GM21528 (cell line): ENCODE measurements around the gene KRT7.

Source experiments
- ATAC-seq: cut with Tn5 transposase; IDR thresholded peaks from one replicate; pipeline ENCODE4 v1.9.1; 2021; ENCODE audit warnings: mild to moderate bottlenecking, moderate library complexity; ENCODE audit not compliant: unreplicated experiment, low FRiP score

KRT7 gene

DNA sequence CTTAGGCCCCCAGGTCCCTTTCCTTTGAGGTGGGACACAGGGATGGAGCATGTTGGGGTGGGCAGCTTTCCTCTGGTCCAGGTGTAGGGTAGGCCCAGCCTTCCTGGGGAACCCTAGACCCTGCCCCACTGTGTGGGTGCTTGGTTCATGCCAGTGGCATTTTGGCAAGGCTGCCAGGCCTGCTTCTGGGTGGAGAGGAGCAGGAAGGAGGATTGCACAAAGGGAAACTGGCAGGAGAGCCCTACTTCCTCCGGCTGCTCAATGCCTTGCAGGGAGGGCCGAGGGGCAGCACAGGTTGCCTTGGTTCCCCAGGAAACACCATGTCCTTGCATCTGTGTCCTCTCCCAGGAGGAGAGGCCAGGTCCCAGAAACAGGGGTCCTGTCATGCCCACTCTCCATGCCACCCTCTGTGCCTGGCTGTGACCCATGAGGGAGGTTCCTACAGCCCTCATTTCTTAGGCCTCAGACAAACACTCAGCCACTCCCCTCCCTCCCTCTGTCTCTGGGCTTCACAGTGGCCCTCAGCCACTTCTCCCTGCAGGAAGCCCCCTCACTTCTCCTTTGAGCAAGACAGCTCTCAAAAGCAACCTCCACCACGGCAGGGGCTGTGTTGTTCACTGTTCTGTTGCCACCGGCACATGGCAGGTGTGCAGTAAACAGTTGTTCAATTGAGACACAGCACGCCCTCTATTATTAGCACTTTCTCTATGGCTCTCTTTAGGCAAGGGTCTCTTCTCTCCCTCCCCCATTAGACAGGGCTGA, 34.4 kb upstream of the KRT7 start:
- ATAC-seq: no peak

DNA sequence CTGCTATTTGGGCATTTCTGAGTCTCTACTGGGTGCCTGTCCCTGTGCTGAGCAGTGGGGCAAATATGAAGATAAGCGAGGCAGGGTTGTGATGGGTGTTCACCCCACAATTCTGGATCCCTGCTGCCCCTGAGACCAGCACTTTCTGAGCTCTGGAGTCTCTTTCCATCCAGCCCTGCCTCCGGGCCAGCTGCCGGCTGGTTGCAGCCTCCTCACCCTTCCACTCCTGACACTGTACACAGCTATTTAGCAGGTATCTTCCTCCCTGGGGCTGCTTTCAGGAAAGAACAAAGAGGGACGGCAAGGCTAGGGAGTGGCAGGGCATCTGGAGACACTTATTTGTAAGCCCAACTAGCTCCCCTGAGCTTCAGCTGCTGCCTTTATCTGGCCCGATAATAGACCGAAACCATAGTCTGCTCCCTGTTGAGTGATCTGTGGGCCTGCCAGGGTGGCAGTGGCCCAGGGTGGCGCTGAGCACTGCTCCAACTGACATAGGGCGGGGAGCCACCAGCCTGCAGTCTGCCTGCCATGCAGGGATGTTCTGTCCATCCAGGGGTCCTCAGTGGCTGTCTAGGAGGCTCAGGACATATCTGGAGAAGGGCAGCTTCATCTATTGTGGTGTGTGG, 33.6 kb upstream of the KRT7 start:
- ATAC-seq: no peak

DNA sequence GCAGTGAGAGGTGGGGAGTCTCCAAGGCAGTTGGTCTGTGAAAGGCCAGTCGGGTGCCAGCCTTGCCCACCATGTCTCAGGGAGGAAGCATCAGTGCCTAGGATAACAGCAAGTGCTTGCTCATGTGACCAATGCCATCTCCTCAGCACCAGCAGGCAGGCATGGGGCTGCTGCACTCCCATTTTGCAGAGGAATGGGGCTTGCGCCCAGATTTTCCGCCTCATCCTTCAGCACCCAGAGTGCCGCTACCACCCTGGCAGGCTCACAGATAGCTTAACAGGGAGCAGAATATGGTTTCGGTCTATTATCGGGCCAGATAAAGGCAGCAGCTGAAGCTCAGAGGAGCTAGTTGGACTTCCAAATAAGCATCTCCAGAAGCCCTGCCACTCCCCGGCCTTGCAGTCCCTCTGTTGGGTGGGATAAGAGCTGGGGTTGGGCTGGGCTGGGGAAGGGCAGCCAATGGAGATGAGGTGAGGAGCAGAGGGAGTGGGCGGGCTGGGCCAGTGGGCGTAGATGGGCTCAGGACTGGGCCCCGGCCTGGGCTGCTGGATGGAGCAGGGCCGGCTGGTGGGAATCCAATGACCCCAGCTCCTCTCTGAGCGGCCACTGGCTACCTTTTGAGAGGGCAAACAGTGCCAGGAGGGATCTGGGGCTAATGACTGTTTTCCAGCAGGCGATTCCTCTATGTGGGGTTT, 32.8 kb upstream of the KRT7 start:
- ATAC-seq: no peak

DNA sequence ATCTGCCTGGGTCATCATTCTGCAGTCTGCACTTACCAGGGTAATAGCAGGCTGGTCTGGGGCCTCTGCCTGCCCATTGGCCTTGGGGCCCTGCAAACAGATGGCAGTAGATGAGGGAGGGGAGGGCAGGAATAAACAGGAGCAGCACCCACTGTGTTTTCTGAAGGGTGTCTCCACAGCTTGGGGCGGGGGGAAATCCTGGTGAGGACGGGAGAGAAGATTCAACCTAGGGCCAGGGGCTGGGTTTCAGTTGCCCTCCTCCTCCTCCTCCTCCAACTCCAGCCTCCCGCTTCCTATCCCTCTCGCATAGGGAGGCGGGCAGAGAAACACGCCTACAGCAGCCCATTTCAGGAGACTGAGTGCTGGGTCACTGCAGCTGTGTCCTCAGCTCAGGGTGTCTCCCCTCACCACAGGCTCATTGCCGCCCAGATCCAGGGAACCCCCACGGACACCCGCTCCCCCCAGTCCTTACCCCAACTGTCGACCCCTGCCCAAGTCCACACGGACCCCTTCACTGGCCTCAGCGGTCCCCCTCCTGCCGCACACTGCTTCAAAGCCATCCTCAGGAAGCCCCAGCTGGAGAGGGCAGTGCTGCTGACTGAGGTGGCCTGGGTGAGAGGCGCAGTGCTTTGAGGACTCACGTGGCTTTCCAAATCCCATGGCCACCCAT, 32.1 kb upstream of the KRT7 start:
- no peak for ATAC-seq

DNA sequence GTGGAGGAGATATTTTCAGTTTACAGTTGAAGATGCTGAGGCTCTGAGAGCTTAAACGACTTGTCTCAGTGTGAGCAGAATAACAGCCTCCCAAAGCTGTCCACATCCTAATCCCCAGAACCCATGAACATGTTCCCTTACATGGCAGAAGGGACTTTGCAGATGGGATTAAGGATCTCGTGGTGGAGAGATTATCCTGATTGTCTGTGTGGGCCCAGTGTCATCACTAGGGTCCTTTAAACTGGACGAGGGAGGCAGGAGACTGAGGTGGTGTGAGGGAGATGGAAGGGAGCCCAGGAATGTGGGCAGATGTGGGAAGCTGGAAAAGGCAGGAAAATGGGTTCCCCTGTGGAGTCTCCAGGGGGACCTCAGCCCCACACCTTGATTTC, 31.6 kb upstream of the KRT7 start:
- no peak for ATAC-seq

DNA sequence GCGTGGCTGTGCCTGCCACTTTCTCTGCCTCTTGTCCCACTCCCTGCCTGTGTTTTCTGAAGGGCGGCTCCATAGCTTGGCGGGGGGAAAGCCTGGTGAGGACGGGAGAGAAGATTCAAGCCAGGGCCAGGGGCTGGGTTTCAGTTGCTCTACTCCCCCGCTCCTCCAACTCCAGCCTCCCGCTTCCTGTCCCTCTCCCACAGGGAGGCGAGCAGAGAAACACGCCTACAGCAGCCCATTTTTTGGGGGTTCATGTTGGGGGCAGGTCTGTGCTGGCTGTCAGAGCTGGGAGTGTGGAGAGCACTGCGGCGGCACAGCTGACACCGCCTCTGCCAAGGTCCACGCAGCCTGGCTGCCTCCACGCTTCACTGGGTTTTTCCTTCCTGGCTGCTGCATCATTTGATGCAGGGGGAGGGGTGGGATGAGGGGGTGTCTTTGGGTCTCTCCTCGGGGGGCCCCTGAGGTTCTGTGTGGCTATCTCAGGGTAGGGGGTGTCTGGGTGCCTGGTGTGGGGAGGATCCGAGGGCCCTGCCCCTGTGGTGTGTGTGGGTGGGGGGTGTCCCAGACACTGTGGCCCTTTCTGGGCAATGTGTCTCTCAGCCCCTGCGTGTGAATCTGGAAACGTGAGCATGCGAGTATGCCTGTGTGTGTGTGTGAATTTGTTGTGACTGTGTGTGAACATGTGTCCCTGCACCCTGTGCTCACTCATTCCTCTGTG, 30.5 kb upstream of the KRT7 start:
- ATAC-seq: no peak

DNA sequence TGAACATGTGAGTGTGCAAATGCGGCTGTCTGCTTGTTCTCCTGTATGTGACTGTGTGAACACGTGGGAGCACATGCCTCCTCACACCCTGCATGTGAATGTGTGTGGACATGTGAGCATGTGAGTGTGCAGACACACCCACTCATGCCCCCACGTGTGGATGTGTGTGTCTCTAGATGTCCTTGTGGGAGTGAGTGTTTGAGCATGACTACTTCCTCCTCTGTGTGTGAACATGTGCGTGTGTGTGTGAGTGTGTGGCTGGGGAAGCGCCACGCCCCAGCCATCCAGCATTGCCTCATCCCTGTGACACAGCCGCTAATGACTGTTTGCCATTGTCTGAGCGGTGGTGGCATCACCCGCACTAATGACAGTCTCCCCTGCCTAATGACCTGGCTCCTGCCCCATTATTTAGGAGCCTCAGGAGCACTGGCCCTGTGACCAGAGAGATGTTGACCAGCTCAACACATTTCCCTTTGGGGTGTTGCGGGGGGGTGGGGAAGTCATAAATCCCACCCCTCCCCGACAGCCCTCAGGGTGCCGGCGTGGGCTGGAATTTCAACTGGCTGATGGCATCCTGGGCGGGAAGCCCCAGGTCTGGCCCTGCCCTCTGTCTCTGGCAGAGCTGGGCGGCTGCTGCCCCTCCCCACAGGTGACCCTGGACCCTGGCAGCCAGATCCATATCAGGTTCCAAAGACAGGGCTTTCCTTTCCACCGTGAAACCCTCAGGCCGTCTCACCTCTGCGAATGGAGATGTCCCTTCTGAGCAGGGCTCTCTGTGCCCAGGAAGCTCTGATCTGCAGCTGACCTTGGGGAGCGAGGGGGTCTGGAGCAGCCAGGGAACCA, 29.7 kb upstream of the KRT7 start:
- ATAC-seq: no peak

DNA sequence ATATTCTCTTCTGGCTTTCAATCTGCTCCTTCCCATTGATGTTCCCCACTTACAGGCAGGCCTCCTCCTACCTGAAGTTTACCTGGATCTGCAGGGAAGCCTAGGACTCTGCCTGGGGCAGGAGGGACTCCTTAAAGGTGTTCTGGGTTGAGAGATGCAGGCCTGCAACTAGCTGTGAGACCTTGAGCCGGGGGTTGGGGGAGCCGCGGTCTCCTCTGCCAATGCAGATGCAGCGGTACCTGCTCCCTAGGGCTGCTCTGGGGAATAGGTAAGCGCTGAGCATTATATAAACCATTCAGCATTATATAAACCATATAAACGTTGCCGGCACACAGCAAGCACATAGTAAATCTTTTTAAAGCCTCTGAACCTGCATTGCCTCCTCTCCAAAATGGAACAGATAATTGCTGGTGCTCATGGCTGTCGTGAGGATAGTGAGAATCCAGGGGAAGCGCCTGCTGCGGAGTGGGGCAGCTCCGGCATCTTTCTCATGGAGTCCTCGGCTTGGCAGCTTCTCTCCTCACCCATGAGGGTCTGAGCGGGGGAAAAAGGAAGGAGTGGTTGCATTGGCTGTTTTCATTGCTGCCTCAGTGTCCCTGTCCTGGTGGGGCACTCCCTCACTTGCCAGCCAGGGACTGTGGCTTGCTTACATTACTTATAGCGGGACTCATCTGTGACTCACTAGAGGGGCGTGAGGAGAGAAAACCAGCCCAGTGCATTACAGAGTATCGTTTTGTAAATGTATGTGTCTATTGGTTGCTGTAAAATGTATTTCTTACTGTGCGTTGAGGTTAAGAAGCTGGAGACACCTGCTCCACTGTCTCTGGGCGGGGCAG, 28.7 kb upstream of the KRT7 start:
- no peak for ATAC-seq

DNA sequence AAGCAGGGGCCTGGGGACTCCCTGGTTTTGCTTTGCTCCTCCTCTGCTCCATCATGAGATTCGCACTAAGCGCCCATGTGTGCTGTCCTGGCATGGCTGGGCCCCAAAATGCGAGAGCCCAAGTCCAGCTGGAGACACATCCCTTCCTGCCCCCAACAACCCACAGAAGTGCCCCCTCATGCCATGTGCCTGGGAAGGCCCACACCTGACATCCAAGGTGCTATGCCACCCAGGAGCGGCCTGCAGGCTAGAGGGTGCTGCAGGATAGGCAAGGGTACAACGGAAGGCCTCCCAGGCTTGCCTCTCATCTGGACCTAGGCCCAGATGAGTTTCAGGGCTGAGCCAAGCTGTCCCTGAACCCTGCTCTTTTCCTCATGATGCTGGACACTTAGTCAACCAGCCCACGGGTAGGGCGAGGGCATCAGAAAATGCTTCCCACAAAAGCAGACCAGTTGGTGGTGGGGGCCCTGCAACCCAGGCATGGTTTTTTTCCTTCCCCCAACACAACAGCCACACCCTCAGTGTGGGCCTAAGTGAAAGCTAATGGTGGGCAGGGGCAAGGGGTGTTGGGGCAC, 28.0 kb upstream of the KRT7 start:
- ATAC-seq: no peak

DNA sequence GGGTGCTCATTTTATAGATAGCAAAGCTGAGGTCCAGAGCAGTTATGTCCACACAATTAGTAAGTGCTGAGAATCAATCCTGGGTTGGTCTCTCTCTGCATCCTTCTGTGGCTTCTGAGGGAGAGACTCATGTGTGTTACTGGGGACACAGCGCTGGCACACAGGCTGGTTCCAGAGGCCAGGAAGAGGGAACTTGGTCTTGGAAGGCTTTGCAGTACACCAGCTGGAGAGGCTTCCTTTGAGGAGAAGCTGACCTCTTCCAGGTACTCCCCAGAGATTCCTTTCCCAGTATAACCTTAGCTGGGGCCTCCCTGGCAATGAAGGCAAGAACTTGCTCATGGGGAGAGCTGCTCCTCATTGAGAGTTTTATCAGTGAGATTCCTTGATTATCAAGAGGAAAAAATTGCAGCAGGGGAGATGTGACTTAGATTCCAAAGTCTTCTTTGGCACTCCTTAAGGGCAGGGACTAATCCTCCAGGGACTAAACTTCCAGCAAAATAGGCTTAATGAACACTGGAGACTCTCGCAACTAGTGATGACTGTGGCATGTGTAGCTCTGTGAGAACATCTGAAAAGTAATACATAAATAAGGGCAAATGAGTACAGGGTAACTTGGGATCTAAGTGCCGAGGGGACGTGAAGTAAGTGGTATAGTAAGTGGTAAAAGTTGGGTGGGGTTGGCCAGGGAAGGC, 27.3 kb upstream of the KRT7 start:
- ATAC-seq: no peak

DNA sequence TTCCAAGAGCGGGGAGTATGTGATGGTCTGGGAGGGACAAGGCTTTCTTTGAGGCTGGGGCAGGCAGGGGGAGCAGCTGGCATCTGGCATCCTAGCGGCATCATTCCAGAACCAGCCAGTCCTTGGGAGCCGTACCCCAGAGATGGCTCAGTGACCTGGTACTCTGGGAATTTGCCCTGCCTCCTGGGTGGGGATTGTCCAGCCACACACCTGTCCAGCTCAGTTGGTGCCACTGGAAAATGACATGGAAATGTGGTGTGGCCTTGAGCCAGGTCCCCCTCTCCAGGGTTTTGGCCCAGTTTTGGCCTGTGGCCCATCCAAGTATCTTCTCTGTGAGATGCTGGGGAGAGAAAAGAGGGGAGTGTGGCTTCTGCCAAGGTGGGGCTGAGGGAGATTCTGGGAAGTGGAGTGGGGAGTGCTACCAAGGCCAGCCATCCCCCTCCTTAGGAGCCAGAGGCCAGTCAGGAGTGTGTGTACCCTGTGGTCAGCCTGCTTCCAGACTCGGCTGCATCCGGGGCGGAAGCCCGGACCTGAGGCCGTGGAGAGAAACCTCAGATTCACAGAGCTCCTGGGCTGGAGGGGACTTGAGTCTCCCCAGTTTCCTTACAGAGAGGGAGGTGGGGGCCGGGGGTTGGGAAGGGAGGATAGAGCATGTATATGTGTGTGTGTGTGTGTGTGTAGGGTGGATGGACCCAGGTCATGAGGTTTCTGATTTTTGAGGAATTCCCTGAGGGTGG, 26.6 kb upstream of the KRT7 start:
- ATAC-seq: no peak

DNA sequence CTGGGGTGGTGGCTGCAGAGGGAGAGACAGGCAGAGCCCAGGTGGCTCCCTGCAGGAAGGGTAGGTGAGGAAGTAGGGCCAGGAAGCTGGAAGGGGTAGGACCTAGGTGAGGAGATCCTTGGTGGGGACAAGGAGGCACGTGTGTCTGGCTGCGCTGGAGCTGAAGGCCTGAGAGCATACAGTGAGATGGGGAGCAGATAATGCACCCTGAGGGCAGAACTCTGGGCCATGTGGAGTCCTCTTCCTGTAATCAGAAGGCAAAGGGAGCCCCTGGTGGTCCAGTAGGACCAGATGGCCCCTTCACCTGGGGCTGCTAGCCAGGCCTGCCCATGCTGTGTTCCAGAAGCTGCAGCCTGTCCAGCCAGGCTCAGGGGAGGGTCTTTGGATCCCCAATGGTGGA, 25.9 kb upstream of the KRT7 start:
- no peak for ATAC-seq

DNA sequence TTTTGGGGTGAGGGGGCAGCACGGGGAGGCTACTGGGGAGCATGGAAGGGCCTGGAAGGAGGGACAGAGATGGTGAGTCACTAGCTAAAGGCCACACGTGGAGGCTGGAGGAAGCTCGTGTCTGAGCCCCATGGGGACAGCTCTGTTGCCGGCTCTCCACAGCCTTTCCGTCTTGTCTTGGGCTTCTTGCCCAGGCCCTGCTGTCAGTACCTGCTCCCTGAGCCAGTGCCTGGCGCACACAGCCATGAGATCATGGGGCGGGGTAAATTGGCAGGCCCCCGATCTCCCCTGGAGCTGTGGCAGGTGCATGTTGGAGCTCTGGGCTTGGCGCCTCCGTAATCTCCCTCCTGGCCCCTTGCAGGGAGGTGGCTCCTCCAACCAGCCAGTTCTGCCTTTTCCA, 25.1 kb upstream of the KRT7 start:
- no peak for ATAC-seq

DNA sequence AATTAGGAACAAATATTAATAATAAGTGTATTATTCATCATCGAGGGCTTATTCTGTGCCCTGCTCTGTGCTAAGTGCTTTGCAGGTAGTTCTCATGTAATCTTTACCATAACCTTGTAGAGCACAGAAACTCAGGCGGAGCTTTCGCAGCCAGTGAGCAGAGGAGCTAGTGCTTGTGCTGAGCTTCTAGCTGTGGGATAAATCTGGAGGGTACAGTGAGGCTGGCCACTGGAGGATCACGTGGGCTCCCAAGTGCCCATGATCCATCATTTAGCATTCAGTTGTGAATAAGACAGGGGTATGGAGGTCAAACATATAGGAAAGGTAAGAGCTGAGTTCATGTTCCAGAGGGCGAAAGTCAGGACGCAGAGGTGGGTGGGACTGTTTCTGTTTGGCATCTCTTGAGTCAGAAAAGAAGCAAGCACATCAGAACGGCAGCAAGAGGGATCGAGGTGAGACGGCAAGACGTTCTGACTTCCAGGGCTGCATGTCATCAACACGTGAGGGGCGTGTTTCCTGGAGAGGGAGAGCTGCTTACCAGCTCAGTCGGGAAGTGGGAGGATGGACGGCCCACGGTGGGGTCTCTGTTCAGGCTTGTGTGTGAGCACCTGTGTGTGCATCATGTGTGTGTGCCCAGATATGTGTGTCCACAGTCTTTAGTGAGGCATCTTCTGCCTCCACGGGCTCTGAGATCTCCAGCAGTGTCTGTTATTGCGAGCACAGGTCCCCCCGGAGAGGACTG, 24.4 kb upstream of the KRT7 start:
- ATAC-seq: no peak

DNA sequence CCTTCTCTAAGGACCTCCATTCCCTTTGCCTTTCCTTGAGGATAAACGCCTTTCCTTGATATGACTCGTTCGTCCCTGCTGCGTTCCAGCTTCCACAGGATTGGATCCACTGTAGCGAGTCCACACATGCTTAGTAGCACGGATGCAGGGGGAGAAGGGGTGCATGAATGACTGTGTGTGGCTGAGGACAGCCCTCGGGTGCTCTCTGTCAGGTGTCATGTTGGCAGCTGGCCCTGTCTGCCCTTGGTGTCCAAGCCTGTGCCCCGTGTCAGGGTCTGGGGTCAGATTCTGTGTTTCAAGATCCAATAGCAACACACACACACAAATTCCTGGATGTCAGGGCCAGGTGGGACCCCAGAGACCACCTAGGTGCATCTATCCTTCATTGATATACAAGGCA, 23.7 kb upstream of the KRT7 start:
- ATAC-seq: no peak

DNA sequence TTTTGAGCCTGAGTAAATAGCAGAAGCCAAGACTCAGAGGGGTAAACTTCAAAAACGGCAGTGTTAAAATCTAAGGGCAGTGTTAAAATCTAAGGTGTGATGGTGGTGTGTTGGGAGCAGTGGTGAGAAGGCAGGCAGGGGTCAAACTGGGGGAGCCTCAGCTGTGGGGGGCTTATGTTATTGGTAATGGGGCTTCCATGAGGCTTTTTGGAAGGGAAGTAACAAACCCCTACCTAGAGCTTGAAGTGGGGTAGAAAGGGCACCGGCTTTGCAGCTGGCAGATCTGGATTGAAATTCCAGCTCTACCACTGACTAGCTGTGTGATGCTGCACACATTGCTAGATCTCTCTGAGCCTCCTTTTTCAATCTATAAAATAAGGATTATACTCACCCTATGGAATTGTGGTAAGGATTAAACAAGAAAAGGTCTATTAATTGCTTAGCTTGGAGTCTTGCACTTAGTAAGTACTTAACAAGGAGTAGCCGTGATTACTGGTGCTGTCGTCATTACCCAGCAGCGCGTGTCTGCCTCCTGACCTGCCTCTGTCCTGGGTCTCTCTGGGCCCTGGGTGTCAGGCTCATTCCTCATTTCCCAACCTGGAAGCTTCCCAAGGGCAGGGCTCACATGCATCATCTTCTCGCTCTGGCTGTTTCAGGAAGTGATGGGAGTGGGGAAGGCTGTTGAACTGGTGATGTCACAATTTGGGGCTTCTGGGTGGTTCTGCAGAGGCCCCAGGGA, 22.7 kb upstream of the KRT7 start:
- no peak for ATAC-seq
